Measurements from ENCODE around the gene ITGB1. TPM values are rescaled to one million over a fixed set of nuclear protein-coding genes. Genes with fewer than 3 reads are reported as not detected.
A peak's percentile ranks its signal among the peaks of the same experiment; 100 is the strongest.
"Not testable (repeated sequence)": the region's sequence is repeated elsewhere in the genome, so short reads cannot be mapped to it uniquely, and the experiment has no call there.

The ITGB1 gene
- total RNA-seq, result 1,000 to 10,000 TPM in 1 of 2 donors, 100 to 1,000 TPM in 1; 870 to 1,426 TPM
- 100 to 1,000 TPM; 678 to 697 TPM for polyA plus RNA-seq
- long read RNA-seq, donor 1, transcript ITGB1-201 (16 exons, 3,640 nt), result major isoform, 89 of 467 reads
- long read RNA-seq, donor 1, partial matches to known transcripts, result 277 of 467 reads
- long read RNA-seq, donor 1, other reads (novel, unspliced or antisense), result 101 of 467 reads
- long read RNA-seq, donor 2, transcript ITGB1-201 (16 exons, 3,640 nt), result major isoform, 267 of 394 reads
- long read RNA-seq, donor 2, partial matches to known transcripts, result 93 of 394 reads
- long read RNA-seq, donor 2, other reads (novel, unspliced or antisense), result 32 of 394 reads

GRCh38 chr10:32958085-32959005 lies at the start of gene ITGB1:
Gene ITGB1 (minus strand): TSS chr10:32958230. CDS start chr10:32935558, 22,672 bp downstream.
- ATAC-seq (ENCODE audit: low FRiP score), result peak; percentile 97
- intact Hi-C loops (cut with DNase I), result loop anchor here in 1 of 2 donors (2.0 kb wide), 1 partner anchor 22 kb away; no protein-coding TSS in a partner anchor

DNA sequence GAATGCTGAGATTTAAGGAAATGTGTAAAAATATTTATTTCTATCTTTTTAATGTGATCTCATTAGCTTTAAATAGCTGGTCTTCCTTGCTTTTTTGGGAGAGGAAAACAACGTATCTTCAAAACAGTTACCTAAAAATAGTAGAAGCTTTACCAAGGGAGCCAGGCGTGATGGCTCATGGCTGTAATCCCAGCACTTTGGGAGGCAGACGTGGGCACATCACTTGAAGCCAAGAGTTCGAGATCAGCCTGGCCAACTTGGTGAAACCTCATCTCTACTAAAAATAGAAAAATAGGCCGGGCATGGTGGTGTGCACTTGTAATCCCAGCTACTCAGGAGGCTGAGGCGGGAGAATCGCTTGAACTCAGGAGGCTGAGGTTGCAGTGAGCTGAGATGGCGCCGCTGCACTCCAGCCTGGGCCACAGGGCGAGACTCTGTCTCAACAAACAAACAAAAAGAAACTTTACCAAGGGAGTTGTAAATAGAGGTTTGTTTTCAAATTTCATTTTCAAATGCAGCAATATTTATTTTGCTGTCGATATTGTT lies 48.4 kb upstream of the ITGB1 start:
- DNase-seq, result no peak
- Histone ChIP-seq H3K36me3 (ENCODE audit: control insufficient read depth in 1 of 2, insufficient read depth in 2 of 2, low read length in 1 of 2) (no peaks in the 10 kb centered on the region), H3K4me3 (ENCODE audit: low read length in 2 of 2) (no peak overlapping the region), H3K9me3 (ENCODE audit: control insufficient read depth, low read length) (no peaks in the 10 kb centered on the region), H3K27me3 (ENCODE audit: control insufficient read depth in 1 of 2, insufficient read depth in 2 of 2, low read length in 1 of 2) (no peaks in the 10 kb centered on the region), H3K27ac (ENCODE audit: low read depth in 1 of 2, low read length in 2 of 2) (peak overlapping the region; percentile 70 to 76), H3K4me1 (ENCODE audit: control insufficient read depth in 1 of 2, insufficient read depth in 2 of 2, low read length in 2 of 2) (peaks cover 0 to 1% of the 10 kb centered on the region in 2 donors)
- WGBS, 2 donors, result 52% methylated on average over 11 of the region's 11 CpGs
- ATAC-seq (ENCODE audit: low FRiP score), result peak; percentile 9
- intact Hi-C loops (cut with DNase I), result loop anchor here in 1 of 2 donors (1.0 to 5.0 kb wide), 3 partner anchors 49 to 109 kb away; no protein-coding TSS in a partner anchor

More at GRCh38 chr10:32958085-32959005, at the start of gene ITGB1:
- WGBS, 2 donors, result 0% methylated on average over 63 to 94 of the region's 94 CpGs
- Histone ChIP-seq H3K4me3 (ENCODE audit: low read length in 2 of 2) (peak within 1 kb of the TSS; percentile 90 to 97), H3K4me1 (ENCODE audit: control insufficient read depth in 1 of 2, insufficient read depth in 2 of 2, low read length in 2 of 2) (peaks cover 0 to 9% of the 10 kb centered on the region in 2 donors), H3K36me3 (ENCODE audit: control insufficient read depth in 1 of 2, insufficient read depth in 2 of 2, low read length in 1 of 2) (no peaks in the 10 kb centered on the region), H3K27ac (ENCODE audit: low read depth in 1 of 2, low read length in 2 of 2) (peak within 1 kb of the TSS; percentile 88 to 96), H3K27me3 (ENCODE audit: control insufficient read depth in 1 of 2, insufficient read depth in 2 of 2, low read length in 1 of 2) (no peaks in the 10 kb centered on the region), H3K9me3 (ENCODE audit: control insufficient read depth, low read length) (no peaks in the 10 kb centered on the region)
- DNase-seq, result peak; percentile 98 to 99

GRCh38 chr10:33005322-33006301 lies 47.6 kb upstream of the ITGB1 start:
- Histone ChIP-seq H3K27ac (ENCODE audit: low read depth in 1 of 2, low read length in 2 of 2) (peak overlapping the region; percentile 73 to 95), H3K36me3 (ENCODE audit: control insufficient read depth in 1 of 2, insufficient read depth in 2 of 2, low read length in 1 of 2) (no peaks in the 10 kb centered on the region), H3K27me3 (ENCODE audit: control insufficient read depth in 1 of 2, insufficient read depth in 2 of 2, low read length in 1 of 2) (no peaks in the 10 kb centered on the region), H3K9me3 (ENCODE audit: control insufficient read depth, low read length) (no peaks in the 10 kb centered on the region), H3K4me1 (ENCODE audit: control insufficient read depth in 1 of 2, insufficient read depth in 2 of 2, low read length in 2 of 2) (peaks cover 0 to 1% of the 10 kb centered on the region in 2 donors), H3K4me3 (ENCODE audit: low read length in 2 of 2) (peak overlapping the region; percentile 14 to 65)
- ATAC-seq (ENCODE audit: low FRiP score) (peak; percentile 96), DNase-seq (peak; percentile 92 to 95)
- intact Hi-C loops (cut with DNase I), result loop anchor here (1.0 to 5.0 kb wide), 7 partner anchors 25 to 108 kb away; no protein-coding TSS in a partner anchor
- 1 to 3% methylated on average over 34 of the region's 34 CpGs for WGBS, 2 donors

- no peak overlapping the region for H3K27ac ChIP-seq (ENCODE audit: low read depth in 1 of 2, low read length in 2 of 2)
- no peak for DNase-seq
- WGBS, 2 donors, result 81 to 86% methylated on average over 4 of the region's 4 CpGs
- no peaks in the 10 kb centered on the region for H3K9me3 ChIP-seq (ENCODE audit: control insufficient read depth, low read length)
- intact Hi-C loops (cut with DNase I), result no loop called here
- no peaks in the 10 kb centered on the region for H3K36me3 ChIP-seq (ENCODE audit: control insufficient read depth in 1 of 2, insufficient read depth in 2 of 2, low read length in 1 of 2)
- no peak for ATAC-seq (ENCODE audit: low FRiP score)
- no peaks in the 10 kb centered on the region for H3K27me3 ChIP-seq (ENCODE audit: control insufficient read depth in 1 of 2, insufficient read depth in 2 of 2, low read length in 1 of 2)
- no peak overlapping the region for H3K4me3 ChIP-seq (ENCODE audit: low read length in 2 of 2)
- no peaks in the 10 kb centered on the region for H3K4me1 ChIP-seq (ENCODE audit: control insufficient read depth in 1 of 2, insufficient read depth in 2 of 2, low read length in 2 of 2)
Observed at GRCh38 chr10:33001908-33002492, 44.0 kb upstream of the ITGB1 start.

DNA sequence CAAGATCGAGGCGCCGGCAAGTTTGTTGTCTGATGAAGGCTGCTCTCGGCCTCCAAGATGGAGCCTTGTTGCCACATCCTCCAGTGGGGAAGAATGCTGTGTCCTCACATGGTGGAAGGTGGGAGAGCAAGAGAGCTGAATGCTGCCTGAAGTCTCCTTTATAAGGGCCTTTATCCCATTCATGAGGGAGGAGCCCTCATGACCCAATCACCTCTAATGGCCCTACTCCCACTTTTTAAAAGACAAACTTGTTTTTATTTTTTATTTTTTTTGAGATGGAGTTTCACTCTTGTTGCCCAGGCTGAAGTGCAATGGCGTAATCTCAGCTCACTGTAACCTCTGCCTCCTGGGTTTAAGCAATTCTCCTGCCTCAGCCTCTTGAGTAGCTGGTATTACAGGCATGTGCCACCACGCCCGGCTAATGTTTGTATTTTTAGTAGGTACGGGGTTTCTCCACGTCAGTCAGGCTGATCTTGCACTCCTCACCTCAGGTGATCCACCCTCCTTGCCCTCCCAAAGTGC lies 40.1 kb upstream of the ITGB1 start:
- H3K36me3 ChIP-seq (ENCODE audit: control insufficient read depth in 1 of 2, insufficient read depth in 2 of 2, low read length in 1 of 2); H3K4me1 ChIP-seq (ENCODE audit: control insufficient read depth in 1 of 2, insufficient read depth in 2 of 2, low read length in 2 of 2); H3K9me3 ChIP-seq (ENCODE audit: control insufficient read depth, low read length); intact Hi-C loops (cut with DNase I); H3K4me3 ChIP-seq (ENCODE audit: low read length in 2 of 2); H3K27me3 ChIP-seq (ENCODE audit: control insufficient read depth in 1 of 2, insufficient read depth in 2 of 2, low read length in 1 of 2); H3K27ac ChIP-seq (ENCODE audit: low read depth in 1 of 2, low read length in 2 of 2); ATAC-seq (ENCODE audit: low FRiP score); DNase-seq: not testable (repeated sequence)
- WGBS, 2 donors, result 90 to 95% methylated on average over 9 of the region's 9 CpGs

DNA sequence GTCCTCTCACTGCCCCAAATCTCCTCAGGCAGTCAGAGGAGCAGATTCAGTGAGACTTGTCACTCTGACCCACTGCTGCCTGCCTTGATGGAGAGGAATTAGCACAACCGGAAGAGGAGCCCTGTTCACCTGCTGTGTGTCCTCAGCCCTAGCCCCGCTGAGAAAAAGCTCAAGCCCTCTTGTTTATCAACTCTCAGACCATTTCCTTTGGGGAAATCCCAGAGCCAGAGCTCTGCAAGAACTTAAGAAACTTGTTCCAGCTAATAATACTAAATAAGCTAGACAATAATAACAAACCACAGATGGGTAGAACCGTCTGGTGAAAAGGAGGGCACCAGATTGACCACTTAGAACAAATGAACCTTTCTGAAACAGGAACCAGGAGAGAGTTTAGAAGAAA lies 37.7 kb upstream of the ITGB1 start:
- Histone ChIP-seq H3K27me3 (ENCODE audit: control insufficient read depth in 1 of 2, insufficient read depth in 2 of 2, low read length in 1 of 2) (no peaks in the 10 kb centered on the region), H3K27ac (ENCODE audit: low read depth in 1 of 2, low read length in 2 of 2) (no peak overlapping the region), H3K4me3 (ENCODE audit: low read length in 2 of 2) (no peak overlapping the region), H3K9me3 (ENCODE audit: control insufficient read depth, low read length) (no peaks in the 10 kb centered on the region), H3K4me1 (ENCODE audit: control insufficient read depth in 1 of 2, insufficient read depth in 2 of 2, low read length in 2 of 2) (peaks cover 0 to 2% of the 10 kb centered on the region in 2 donors), H3K36me3 (ENCODE audit: control insufficient read depth in 1 of 2, insufficient read depth in 2 of 2, low read length in 1 of 2) (no peaks in the 10 kb centered on the region)
- ATAC-seq (ENCODE audit: low FRiP score) (no peak), DNase-seq (no peak)
- intact Hi-C loops (cut with DNase I), result no loop called here
- WGBS, 2 donors, result 23 to 28% methylated on average over 3 of the region's 3 CpGs

- Histone ChIP-seq H3K4me1 (ENCODE audit: control insufficient read depth in 1 of 2, insufficient read depth in 2 of 2, low read length in 2 of 2) (peaks cover 0 to 2% of the 10 kb centered on the region in 2 donors), H3K4me3 (ENCODE audit: low read length in 2 of 2) (no peak overlapping the region), H3K27ac (ENCODE audit: low read depth in 1 of 2, low read length in 2 of 2) (no peak overlapping the region), H3K9me3 (ENCODE audit: control insufficient read depth, low read length) (no peaks in the 10 kb centered on the region), H3K36me3 (ENCODE audit: control insufficient read depth in 1 of 2, insufficient read depth in 2 of 2, low read length in 1 of 2) (no peaks in the 10 kb centered on the region), H3K27me3 (ENCODE audit: control insufficient read depth in 1 of 2, insufficient read depth in 2 of 2, low read length in 1 of 2) (no peaks in the 10 kb centered on the region)
- 87 to 93% methylated on average over 9 of the region's 9 CpGs for WGBS, 2 donors
- DNase-seq (no peak), ATAC-seq (ENCODE audit: low FRiP score) (no peak)
- intact Hi-C loops (cut with DNase I), result no loop called here
Observed at GRCh38 chr10:32995066-32995622, 37.1 kb upstream of the ITGB1 start.
